HepG2 (cell line): Measurements from ENCODE around the gene LIPC.

Source experiments
- EP300 ChIP-seq, 3 experiments: sonication (generic) in 1 of 3; formaldehyde crosslinking in 1 of 3; IDR thresholded peaks; 2 replicates each; pipeline versions ENCODE4 v1.5.1 to v1.6.1; 2011 to 2020; ENCODE audit warnings: low read depth in 2 of 3, low read length in 2 of 3, borderline replicate concordance in 1 of 3, improper control_type of control experiment in 1 of 3, mild to moderate bottlenecking in 1 of 3, missing genetic modification reagents in 1 of 3, moderate library complexity in 1 of 3
- MAFF ChIP-seq: IDR thresholded peaks from 2 replicates; pipeline ENCODE4 v1.6.1; 2011; ENCODE audit warnings: low read depth, low read length, improper control_type of control experiment
- SP2 ChIP-seq: sonication (generic); formaldehyde crosslinking; IDR thresholded peaks from 2 replicates; pipeline ENCODE4 v1.5.1; 2020; ENCODE audit warnings: mild to moderate bottlenecking, missing genetic modification reagents
- ZNF121 ChIP-seq: sonication (generic); formaldehyde crosslinking; IDR thresholded peaks from 2 replicates; pipeline ENCODE4 v1.5.0; 2020; ENCODE audit warnings: mild to moderate bottlenecking, missing genetic modification reagents

DNA sequence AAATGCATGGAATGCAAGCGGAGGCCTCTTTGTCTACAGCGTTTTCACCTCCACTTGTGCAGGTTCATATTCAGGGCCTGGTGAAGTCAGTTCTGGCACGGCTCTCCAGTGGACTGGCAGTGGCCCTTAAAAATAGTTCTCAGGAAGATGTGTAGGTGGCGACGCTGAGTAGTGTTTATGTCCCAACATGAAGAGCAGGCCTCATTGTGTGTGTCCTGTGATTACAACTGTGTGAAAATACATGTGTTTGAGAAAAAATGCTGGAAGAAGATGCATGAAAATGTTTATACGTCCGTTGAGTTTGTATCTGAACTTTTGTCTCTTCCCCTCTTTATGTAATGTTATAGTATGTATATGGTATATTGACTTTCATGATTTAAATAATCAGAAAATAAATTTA, 7.2 kb downstream of the LIPC start:
- TF ChIP-seq MAFF: no peak
- TF ChIP-seq EP300 (IDR thresholded peaks at IDR 0.05; ENCODE audit: low read depth in 2 of 2, low read length in 2 of 2): no peak
- TF ChIP-seq EP300 (CRISPR knock-in tag; IDR thresholded peaks at IDR 0.05; ENCODE audit: borderline replicate concordance): no peak
- TF ChIP-seq SP2 (CRISPR knock-in tag): no peak
- no peak for TF ChIP-seq ZNF121 (CRISPR knock-in tag)
